Measurements from ENCODE around the gene PANX2. TPM values are rescaled to one million over a fixed set of nuclear protein-coding genes. Genes with fewer than 3 reads are reported as not detected.

PANX2 gene, protein sequence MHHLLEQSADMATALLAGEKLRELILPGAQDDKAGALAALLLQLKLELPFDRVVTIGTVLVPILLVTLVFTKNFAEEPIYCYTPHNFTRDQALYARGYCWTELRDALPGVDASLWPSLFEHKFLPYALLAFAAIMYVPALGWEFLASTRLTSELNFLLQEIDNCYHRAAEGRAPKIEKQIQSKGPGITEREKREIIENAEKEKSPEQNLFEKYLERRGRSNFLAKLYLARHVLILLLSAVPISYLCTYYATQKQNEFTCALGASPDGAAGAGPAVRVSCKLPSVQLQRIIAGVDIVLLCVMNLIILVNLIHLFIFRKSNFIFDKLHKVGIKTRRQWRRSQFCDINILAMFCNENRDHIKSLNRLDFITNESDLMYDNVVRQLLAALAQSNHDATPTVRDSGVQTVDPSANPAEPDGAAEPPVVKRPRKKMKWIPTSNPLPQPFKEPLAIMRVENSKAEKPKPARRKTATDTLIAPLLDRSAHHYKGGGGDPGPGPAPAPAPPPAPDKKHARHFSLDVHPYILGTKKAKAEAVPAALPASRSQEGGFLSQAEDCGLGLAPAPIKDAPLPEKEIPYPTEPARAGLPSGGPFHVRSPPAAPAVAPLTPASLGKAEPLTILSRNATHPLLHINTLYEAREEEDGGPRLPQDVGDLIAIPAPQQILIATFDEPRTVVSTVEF
- 0.15 and 0.65 TPM in 2 replicates for total RNA-seq

GRCh38 chr22:50170453-50171318 lies at the start of gene PANX2:
TSS of gene PANX2 (plus strand) at chr22:50170731. CDS start at chr22:50170731, 0 bp downstream.

GRCh38 chr22:50185375-50186087 lies 15.0 kb downstream of the PANX2 start, which contains the start of gene TRABD:
TSS of gene TRABD (plus strand) at chr22:50185913. CDS start at chr22:50193061, 7,148 bp downstream.

DNA sequence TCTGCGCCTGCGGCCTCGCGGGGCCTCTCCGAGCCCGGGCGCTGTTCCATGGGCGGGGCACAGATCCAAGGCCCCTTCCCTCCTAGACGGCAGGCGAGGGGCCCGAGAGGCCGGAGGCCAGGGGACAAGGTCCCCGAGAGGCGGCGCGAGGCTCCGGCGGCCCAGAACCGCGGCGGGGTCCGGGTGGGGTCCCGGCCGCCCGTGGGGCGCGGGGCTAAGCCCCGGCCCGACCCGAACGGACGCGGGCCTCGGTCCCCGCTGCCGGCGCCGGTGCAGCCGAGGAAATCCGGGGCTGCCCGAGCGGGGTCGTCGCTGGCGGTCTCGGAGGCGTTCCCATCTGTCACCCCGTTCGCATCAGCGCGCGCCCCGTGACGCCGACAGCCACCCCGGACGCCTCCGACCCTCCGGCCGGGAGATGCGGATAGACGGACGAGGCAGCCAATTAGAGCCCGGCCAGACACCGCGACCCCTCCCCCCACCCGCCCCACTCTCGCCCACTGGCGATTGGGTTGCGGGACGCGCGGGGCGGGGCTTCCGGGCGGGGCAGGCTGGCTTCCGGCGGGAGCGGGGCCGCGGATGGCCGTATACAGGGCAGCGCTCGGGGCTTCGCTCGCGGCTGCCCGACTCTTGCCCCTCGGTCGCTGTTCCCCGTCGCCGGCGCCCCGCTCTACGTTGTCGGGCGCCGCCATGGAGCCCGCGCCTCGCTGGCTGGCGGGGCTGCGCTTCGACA lies 30.1 kb downstream of the PANX2 start, which contains the start of gene SELENOO:
Gene SELENOO, plus strand, starts transcription at position 551 of the 730 bp plus-strand sequence. Its CDS starts 26 bp downstream, at position 577.

Other genes with a start within 250 kb of the PANX2 start
- 129 and 130 TPM in 2 replicates for gene PIM3, start 210.0 kb upstream of the PANX2 start, total RNA-seq
- gene IL17REL, start 158.0 kb upstream of the PANX2 start, total RNA-seq = 0.15 TPM in 1 of 2 replicates, not detected in the other
- not detected in 2 replicates for gene TTLL8, start 112.4 kb upstream of the PANX2 start, total RNA-seq
- not detected in 2 replicates for gene MLC1, start 85.3 kb upstream of the PANX2 start, total RNA-seq
- 14.9 and 15.2 TPM in 2 replicates for gene MOV10L1, start 80.7 kb upstream of the PANX2 start, total RNA-seq
- gene TRABD, start 15.2 kb downstream of the PANX2 start, total RNA-seq = 26.9 and 36.7 TPM in 2 replicates
- gene SELENOO, start 30.3 kb downstream of the PANX2 start, total RNA-seq = 22.1 and 29.2 TPM in 2 replicates
- gene TUBGCP6, start 74.3 kb downstream of the PANX2 start, total RNA-seq = 25.0 and 26.1 TPM in 2 replicates
- 20.5 and 20.7 TPM in 2 replicates for gene HDAC10, start 80.5 kb downstream of the PANX2 start, total RNA-seq
- 50.7 and 59.1 TPM in 2 replicates for gene MAPK12, start 91.0 kb downstream of the PANX2 start, total RNA-seq
- gene MAPK11, start 99.6 kb downstream of the PANX2 start, total RNA-seq = 10.5 and 17.9 TPM in 2 replicates
- 44.5 and 45.5 TPM in 2 replicates for gene PLXNB2, start 136.9 kb downstream of the PANX2 start, total RNA-seq
- gene DENND6B, start 156.3 kb downstream of the PANX2 start, total RNA-seq = 0.76 and 1.3 TPM in 2 replicates
- gene PPP6R2, start 172.6 kb downstream of the PANX2 start, total RNA-seq = 44.5 and 58.5 TPM in 2 replicates